Effector CD8-positive, alpha-beta T cell (primary cell): ENCODE measurements around the gene GADD45A.

Experiments
- DNase-seq: peaks from one replicate; lab custom pipeline; 2025; lab: John Stamatoyannopoulos, UW

GADD45A gene

GRCh38 chr1:67689267-67690017 lies 4.4 kb downstream of the GADD45A start:
- no peak for DNase-seq

- no peak for DNase-seq
Measured at GRCh38 chr1:67690018-67690363, 5.0 kb downstream of the GADD45A start.

DNA sequence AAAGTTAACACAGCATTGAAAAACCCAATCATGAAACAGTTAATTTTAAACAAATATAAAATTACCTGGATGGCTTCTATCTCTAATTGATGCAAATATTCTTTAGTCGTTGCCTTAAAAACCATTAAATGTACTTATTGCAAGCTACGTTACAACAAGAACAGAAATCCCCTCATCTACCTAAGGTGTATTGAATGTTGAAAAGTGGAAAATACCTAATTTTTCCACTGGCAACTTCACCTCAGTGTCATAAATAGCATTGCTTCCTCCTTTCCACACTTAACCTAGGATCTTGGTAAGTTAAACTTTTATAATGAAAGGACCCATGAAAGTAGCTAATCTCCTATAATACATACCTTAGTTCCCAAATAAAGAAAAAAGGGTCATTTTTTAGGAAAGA lies 5.4 kb downstream of the GADD45A start:
- DNase-seq = no peak

DNA sequence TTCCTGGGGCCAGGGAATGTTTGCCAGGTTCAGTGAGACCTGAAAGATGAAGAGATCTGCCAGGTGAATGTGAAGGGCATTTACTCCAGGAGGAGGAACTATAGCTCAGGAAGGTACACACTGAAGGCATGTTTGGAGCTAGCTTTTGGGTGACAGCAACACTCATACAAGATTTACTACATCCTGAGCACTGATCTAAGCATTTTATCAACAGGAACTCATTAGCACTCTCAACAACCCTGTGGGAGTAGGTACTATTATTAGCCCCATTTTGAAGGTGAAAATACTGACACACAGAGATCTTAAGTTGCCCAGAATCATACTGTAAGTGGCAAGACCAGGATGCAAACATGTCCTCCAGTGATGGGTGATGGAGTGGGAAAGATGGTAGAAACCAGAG lies 6.7 kb downstream of the GADD45A start:
- DNase-seq = no peak

DNA sequence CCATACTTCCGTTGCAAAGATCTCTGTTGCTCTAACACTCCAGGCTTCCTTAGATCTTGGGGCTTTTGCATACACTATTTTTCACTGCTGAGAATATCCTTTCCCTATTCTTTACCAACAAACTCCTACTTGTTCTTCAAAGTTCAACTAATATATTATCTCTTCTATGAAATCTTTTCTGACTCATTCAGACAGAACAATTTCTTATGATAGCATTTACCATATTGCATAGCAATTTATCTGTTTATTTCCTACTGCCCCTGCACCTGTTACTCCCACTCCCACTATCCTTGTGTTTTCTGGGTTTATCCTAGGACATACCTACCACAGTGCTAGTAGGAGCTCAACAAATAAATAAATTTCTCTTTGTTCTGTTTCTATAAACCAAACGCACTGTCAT lies 11.0 kb downstream of the GADD45A start:
- no peak for DNase-seq

DNA sequence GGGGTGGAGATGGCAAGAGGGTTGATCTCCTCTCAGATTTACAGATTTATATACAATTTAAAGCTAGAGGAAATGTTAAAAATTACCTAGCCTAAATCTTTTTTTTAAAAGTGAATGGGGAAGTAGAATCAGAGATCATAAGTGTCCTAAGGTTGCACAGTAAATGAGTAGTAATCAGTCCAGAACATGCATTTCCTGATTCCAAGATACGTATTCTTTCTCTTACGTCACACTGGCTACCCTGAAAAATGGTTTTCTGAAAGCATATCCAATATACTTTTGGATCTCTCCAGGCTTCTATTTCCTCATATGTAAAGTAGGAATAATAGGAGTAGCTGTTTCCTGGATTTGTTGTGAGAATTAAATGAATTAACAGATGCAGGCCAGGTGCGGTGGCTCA lies 11.7 kb downstream of the GADD45A start:
- DNase-seq = no peak

GRCh38 chr1:67700220-67700619 lies 15.2 kb downstream of the GADD45A start:
- no peak for DNase-seq

GRCh38 chr1:67700692-67701410 lies 15.8 kb downstream of the GADD45A start:
- no peak for DNase-seq

GRCh38 chr1:67701876-67702275 lies 16.9 kb downstream of the GADD45A start:
- DNase-seq = no peak

GRCh38 chr1:67704351-67704750 lies 19.4 kb downstream of the GADD45A start:
- no peak for DNase-seq

DNA sequence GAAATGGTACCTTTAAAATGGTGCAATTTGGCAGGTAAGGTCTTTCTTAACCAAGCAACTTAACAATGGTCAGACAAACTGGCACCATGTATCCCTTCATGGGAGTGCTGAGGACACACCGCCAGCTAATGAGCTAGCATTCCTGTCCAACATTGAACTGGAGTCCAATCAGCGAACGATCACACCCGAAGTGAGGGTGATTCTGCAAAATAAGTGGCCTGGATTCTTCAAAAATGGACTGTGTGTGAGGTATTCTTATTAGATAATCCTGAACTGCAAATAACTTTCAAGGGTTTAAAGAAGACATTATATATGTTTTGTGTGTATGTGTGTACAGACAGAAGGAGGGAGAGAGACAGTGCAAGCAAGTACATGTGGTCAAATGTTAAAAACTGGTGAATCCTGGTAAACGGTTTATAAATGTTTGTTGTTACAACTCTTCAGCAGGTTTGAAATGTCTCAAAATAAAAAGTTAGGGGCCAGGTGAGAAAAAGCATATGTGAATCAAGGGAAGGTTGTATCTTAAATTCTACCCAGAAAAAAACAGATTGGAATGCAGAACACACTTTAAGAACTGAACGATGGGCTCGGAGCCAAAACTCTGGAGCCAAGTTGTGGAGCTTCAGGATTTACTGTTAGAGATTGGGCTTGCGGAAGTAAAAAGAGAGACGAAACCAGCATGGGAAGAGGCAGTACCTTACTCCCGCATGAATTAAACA lies 20.9 kb downstream of the GADD45A start:
- no peak for DNase-seq

- DNase-seq = no peak
Measured at GRCh38 chr1:67708606-67709005, 23.6 kb downstream of the GADD45A start.

GRCh38 chr1:67710417-67710816 lies 25.4 kb downstream of the GADD45A start:
- no peak for DNase-seq

DNA sequence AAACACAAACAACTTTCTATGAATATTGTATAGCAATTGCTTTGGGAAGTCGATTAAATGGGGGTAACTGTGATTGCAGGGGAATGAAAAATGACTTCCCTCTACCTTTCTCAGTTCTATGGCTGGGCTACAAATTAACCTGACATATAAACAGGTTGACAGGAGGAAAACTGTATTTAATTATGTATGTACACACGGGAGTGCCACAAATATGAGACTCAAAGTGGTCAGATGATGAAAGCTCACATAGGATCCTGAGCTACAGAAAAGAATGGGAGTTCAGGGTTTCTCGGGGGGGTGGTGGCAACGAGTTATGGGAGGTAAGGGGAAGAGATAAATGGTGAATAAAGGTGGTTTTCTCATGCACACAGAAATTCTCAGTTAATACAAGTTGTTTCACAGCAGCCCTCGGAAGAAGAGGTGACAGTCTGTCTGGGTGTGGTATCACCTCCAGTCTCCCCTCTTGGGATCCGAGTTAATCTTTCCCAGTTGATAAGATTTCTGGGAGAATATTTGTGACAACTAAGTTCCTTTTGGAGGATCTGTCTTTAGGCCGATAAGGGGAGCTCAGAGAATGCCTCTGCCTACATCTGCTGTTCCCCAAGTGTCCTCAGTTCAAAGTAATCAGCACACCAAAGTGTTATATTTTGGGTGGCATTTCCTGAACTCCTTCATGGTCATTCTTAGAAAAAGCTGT lies 26.3 kb downstream of the GADD45A start:
- DNase-seq = no peak

- no peak for DNase-seq
Measured at GRCh38 chr1:67711855-67712212, 26.8 kb downstream of the GADD45A start.

DNA sequence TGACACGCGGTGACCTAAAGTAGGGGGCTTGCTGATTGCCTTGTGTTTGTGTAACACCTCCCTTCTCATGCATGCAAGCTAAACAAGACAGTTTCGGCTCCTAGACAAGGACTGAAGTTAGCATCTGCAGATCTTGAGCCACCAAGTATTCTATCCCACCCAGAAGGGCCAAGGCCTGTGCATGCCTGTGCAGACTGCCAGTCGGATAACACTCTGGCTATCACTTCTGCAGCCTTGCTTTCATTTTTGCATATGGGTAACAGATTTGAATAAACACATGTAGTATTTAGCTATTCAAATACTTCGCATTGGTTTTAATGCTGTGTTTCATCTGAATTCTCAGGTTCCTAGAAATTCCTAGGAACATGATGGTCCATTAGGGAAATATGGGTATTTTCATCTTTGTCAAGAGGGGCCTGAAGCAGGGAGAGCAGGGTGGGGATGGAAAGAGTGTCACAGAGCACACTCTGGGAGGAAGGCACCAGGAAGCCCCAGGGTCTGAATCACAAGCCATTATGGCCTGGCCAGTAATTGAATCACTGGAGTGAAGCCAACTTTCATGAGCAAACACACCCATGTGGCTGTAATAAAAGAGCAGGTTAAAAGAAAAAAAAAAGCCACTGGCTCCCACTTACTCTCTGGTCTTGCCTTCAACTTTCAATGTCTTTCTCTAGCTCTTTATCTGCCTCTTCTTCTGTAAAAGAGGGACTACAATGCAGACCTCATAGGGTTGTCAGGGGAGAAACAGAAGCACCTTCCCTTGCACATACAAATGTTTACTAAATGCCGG lies 28.3 kb downstream of the GADD45A start:
- no peak for DNase-seq

GRCh38 chr1:67715819-67716218 lies 30.8 kb downstream of the GADD45A start:
- no peak for DNase-seq

GRCh38 chr1:67716800-67717199 lies 31.8 kb downstream of the GADD45A start:
- DNase-seq = no peak

DNA sequence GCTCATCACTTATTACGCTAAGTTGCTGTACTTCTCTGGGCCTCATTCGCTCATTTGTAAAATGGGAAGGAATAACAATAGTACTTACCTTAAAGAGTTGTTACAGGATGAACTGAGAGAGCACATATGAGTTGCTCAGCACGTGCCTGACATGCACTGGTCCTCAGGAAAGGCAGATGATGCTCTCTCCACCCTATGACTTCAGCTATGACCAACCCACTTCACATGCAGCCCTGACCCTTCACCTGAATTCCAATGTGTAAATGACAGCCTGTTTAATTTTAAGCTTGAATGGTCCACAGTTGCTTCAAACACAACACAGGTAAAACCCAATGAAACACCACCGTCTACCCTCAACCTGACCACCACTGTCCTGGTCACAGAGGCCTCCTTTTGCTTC lies 32.9 kb downstream of the GADD45A start:
- DNase-seq = no peak

- DNase-seq = no peak
Measured at GRCh38 chr1:67719329-67720196, 34.6 kb downstream of the GADD45A start.

GRCh38 chr1:67721112-67721511 lies 36.1 kb downstream of the GADD45A start:
- no peak for DNase-seq
